RWPE2 (cell line): Measurements from ENCODE around the gene DENND6B.

Experiments
- ATAC-seq: fragments of 200-7000 bp; cut with Tn5 transposase; 3 replicates; pipeline ENCODE4 v1.9.1; 2021; ENCODE audit warnings: low read depth
- DNase-seq: peaks from one replicate; pipeline ENCODE4 v3.0.0-alpha.2; 2020; ENCODE audit warnings: low spot score
- H3K27ac ChIP-seq: fragments of 450-650 bp; 2 replicates; pipeline ENCODE4 v1.5.1; 2017; ENCODE audit warnings: mild to moderate bottlenecking; ENCODE audit not compliant: poor library complexity, severe bottlenecking
- H3K27me3 ChIP-seq: fragments of 250-450 bp; sonication (Bioruptor Pico); 2 replicates; pipeline ENCODE4 v1.5.1; 2021; ENCODE audit warnings: mild to moderate bottlenecking, moderate library complexity; ENCODE audit not compliant: insufficient read depth, poor library complexity, severe bottlenecking
- H3K36me3 ChIP-seq: fragments of 250-450 bp; sonication (Bioruptor Pico); 2 replicates; pipeline ENCODE4 v1.5.1; 2020; ENCODE audit warnings: low read depth, mild to moderate bottlenecking, moderate library complexity
- H3K4me1 ChIP-seq: fragments of 250-450 bp; sonication (Bioruptor Pico); 2 replicates; pipeline ENCODE4 v1.5.1; 2021; ENCODE audit warnings: mild to moderate bottlenecking, moderate library complexity; ENCODE audit not compliant: insufficient read depth, poor library complexity, severe bottlenecking
- H3K4me3 ChIP-seq: fragments of 250-450 bp; sonication (Bioruptor Pico); 2 replicates; pipeline ENCODE4 v1.5.1; 2021; ENCODE audit warnings: mild to moderate bottlenecking, moderate library complexity; ENCODE audit not compliant: severe bottlenecking
- H3K9me3 ChIP-seq: fragments of 250-450 bp; sonication (Bioruptor Pico); 2 replicates; pipeline ENCODE4 v1.5.1; 2021; ENCODE audit warnings: mild to moderate bottlenecking, moderate library complexity; ENCODE audit not compliant: severe bottlenecking
- TF ChIP-seq, protein P1 (sequence below): fragments of 450-650 bp; IDR thresholded peaks from one replicate; pipeline ENCODE4 v1.5.1; 2017; ENCODE audit warnings: mild to moderate bottlenecking, moderate library complexity; ENCODE audit not compliant: poor library complexity, severe bottlenecking

Gene DENND6B

DNA sequence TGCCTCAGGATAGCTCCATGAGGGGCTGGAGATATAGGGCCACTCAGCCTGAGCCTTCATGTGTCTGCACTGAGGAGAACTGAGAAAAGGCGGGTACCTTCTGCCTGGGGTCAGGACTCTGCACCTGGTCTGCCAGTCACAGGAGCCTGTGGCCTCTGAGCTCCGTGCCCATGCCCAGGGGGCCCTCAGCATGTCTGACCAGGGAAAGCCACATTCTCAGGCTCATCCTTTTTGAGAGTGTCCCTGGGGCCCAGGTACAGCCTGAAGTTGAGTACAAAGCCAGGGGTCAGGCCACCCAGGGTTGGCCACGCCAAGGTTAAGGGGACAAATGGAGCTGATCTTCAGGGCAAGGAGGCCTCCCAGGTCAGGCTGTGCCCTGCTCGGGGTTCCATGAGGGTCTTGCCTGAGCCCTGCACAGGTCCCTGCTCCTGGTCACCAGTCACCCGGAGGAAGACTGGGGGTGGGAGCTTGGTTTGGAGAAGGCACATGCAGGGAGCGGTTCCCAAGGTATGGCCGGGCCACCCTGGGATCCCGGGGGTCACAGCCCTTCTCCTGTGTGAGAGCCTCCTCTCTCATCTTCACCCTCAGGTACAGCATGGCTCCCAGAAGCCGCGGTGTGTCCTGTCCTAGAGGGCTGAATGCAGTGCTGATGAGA, 6.0 kb downstream of the DENND6B start:
- ATAC-seq: no peak
- Histone ChIP-seq H3K36me3 (no peaks in the 10 kb centered on the region), H3K9me3 (no peaks in the 10 kb centered on the region), H3K27me3 (no peaks in the 10 kb centered on the region), H3K27ac (no peak overlapping the region), H3K4me3 (no peak overlapping the region), H3K4me1 (peaks cover 5% of the 10 kb centered on the region)
- no peak for DNase-seq
- TF ChIP-seq, protein P1, sequence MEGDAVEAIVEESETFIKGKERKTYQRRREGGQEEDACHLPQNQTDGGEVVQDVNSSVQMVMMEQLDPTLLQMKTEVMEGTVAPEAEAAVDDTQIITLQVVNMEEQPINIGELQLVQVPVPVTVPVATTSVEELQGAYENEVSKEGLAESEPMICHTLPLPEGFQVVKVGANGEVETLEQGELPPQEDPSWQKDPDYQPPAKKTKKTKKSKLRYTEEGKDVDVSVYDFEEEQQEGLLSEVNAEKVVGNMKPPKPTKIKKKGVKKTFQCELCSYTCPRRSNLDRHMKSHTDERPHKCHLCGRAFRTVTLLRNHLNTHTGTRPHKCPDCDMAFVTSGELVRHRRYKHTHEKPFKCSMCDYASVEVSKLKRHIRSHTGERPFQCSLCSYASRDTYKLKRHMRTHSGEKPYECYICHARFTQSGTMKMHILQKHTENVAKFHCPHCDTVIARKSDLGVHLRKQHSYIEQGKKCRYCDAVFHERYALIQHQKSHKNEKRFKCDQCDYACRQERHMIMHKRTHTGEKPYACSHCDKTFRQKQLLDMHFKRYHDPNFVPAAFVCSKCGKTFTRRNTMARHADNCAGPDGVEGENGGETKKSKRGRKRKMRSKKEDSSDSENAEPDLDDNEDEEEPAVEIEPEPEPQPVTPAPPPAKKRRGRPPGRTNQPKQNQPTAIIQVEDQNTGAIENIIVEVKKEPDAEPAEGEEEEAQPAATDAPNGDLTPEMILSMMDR: no peak

DNA sequence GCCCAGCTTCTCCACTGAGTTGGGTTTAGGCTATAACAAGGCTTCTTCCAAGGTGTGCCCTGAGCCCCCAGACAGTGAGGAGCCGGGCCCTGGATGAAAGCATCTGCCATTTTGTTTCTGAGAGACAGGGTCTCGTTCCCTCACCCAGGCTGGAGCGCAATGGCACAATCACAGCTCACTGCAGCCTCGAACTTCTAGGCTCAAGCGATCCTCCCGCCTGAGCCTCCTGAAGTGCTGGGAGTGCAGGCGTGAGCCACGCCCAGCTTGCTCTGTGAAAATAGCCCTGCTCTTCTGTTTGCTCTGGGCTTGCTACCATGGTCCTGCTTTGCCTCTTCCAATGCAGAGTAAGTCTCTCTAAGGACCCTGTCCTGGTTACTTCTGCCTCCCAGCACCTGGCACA, 6.7 kb downstream of the DENND6B start:
- Histone ChIP-seq H3K36me3 (no peaks in the 10 kb centered on the region), H3K9me3 (no peaks in the 10 kb centered on the region), H3K27ac (no peak overlapping the region), H3K4me3 (no peak overlapping the region), H3K4me1 (no peaks in the 10 kb centered on the region), H3K27me3 (no peaks in the 10 kb centered on the region)
- TF ChIP-seq, protein P1: no peak
- ATAC-seq (no peak), DNase-seq (no peak)

DNA sequence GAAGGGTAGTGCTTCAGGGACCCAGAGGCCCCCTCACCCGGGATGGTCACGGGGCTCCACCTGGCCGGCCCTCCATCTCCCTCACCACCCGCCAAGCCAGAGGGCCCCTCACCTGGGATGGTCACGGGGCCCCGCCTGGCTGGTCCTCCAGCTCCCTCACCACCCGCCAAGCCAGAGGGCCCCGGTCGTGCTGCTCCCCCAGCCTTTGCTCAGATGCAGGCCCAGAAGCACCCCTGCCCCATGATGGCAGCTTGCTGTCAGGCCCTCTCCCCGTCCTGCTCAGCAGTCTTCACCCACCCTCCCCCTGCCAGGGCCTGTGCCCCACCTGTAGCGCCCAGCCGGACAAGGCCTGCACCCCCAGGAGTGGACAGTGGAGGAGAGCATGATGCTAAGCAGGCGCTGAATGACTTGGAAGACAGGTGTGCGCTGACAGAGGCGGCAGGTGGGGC, 7.3 kb downstream of the DENND6B start:
- ATAC-seq: no peak
- Histone ChIP-seq H3K4me1 (peaks cover 2% of the 10 kb centered on the region), H3K27ac (no peak overlapping the region), H3K36me3 (no peaks in the 10 kb centered on the region), H3K9me3 (no peaks in the 10 kb centered on the region), H3K4me3 (no peak overlapping the region), H3K27me3 (no peaks in the 10 kb centered on the region)
- TF ChIP-seq, protein P1: no peak
- DNase-seq: peak; percentile 60

DNA sequence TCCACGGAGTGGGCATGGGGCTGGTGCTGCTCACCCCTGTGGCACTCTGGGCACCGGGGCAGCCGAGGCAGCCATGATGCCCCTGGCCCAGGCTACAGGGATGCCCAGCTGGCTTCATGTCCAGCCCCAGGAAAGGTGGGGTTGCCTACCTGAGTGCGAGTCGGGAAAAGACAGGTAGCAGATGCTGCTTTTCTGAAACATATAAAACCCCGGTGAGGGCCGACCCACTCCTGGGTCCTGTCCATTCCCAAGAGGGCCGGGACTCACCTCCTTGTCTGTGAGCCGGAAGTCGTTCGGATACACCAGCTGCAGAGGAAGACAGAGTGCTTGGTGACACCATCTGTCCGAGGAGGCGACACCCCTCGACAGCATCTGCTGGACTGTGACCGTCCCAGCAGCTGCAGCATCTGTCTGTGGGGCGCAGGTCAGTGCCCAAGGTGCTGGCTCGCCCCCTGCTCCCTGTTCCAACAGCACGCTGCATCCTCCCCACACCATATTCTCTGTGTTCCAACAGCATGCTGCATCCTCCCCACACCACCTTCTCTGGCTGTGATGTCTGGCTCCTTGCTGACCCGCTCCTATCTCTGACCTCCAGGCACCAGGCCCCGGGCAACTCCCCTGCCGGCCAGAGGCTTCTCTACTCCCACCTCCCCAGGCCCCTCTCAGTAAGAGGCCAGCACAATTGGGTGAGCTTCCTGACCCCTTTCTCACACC, 8.0 kb downstream of the DENND6B start:
- TF ChIP-seq, protein P1: no peak
- Histone ChIP-seq H3K4me3 (no peak overlapping the region), H3K9me3 (no peaks in the 10 kb centered on the region), H3K27ac (no peak overlapping the region), H3K4me1 (peaks cover 9% of the 10 kb centered on the region), H3K27me3 (no peaks in the 10 kb centered on the region), H3K36me3 (no peaks in the 10 kb centered on the region)
- no peak for ATAC-seq
- DNase-seq: peak; percentile 60

DNA sequence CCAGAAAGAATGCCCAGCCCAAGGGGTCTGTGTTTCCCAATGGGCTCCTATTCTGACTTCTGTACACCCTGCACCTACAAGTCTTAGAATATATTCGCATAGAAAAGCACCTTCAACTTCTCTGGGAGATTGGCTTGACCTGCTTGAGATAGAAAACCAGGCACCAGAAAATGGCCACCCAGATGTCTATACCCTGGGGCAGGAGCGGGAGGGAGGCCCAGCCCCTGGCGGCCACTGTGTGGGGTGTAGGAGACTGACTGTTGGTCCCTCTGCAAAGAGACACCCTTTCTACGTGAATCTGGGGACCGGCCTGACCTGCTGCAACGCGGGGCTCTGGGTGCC, 8.5 kb downstream of the DENND6B start:
- no peak overlapping the region for H3K27ac ChIP-seq
- H3K27me3 ChIP-seq: no peaks in the 10 kb centered on the region
- TF ChIP-seq, protein P1: no peak
- no peak overlapping the region for H3K4me3 ChIP-seq
- H3K36me3 ChIP-seq: no peaks in the 10 kb centered on the region
- no peak for DNase-seq
- peaks cover 10% of the 10 kb centered on the region for H3K4me1 ChIP-seq
- ATAC-seq: no peak
- H3K9me3 ChIP-seq: no peaks in the 10 kb centered on the region
